Head of caudate nucleus (tissue), 42 donors: ENCODE measurements around the gene NDUFB10.

ENCODE experiments used
- DNase-seq, 42 donors: peaks; one replicate each; pipeline versions ENCODE4 v3.0.0 to v3.0.0-alpha.2; 2020 to 2021; ENCODE audit warnings: mixed read lengths in 7 of 42
- intact Hi-C: fragments of 100-400 bp; cut with DNase I; formaldehyde crosslinking; loops from one replicate; pipeline ENCODE4 v1.15.0; 2022

The NDUFB10 gene

GRCh38 chr16:2006317-2006716 lies 47.0 kb downstream of the NDUFB10 start:
- intact Hi-C loops, result no loop called here
- no peak for DNase-seq

- DNase-seq, result no peak
- intact Hi-C loops, result no loop called here
Observed at GRCh38 chr16:2007081-2007836, 47.9 kb downstream of the NDUFB10 start.

GRCh38 chr16:2008009-2008526 lies 48.7 kb downstream of the NDUFB10 start:
- intact Hi-C loops, result no loop called here
- no peak for DNase-seq

GRCh38 chr16:2008631-2009163 lies 49.4 kb downstream of the NDUFB10 start:
- no peak for DNase-seq
- intact Hi-C loops, result no loop called here

GRCh38 chr16:2009164-2009711 lies 49.9 kb downstream of the NDUFB10 start:
- intact Hi-C loops, result no loop called here
- DNase-seq, result peak in 1 of 42 donors; percentile 28

GRCh38 chr16:2009791-2010510 lies 50.6 kb downstream of the NDUFB10 start, which contains the start of gene ZNF598:
ZNF598 (minus strand) TSS chr16:2009821.
- intact Hi-C loops, result no loop called here
- DNase-seq, result peak; percentile 49 to 93 (median 86)
